Erythroblast (primary cell): ENCODE data around the gene ADARB2.

ENCODE experiments used
- GATA1 ChIP-seq: IDR thresholded peaks from 2 replicates; pipeline ENCODE4 v1.6.1; 2011; ENCODE audit warnings: low read depth, mild to moderate bottlenecking, control low read depth, low read length, moderate library complexity
- POLR2A ChIP-seq: IDR thresholded peaks from 2 replicates; pipeline ENCODE4 v1.6.1; 2011; ENCODE audit warnings: mild to moderate bottlenecking, low read length

DNA sequence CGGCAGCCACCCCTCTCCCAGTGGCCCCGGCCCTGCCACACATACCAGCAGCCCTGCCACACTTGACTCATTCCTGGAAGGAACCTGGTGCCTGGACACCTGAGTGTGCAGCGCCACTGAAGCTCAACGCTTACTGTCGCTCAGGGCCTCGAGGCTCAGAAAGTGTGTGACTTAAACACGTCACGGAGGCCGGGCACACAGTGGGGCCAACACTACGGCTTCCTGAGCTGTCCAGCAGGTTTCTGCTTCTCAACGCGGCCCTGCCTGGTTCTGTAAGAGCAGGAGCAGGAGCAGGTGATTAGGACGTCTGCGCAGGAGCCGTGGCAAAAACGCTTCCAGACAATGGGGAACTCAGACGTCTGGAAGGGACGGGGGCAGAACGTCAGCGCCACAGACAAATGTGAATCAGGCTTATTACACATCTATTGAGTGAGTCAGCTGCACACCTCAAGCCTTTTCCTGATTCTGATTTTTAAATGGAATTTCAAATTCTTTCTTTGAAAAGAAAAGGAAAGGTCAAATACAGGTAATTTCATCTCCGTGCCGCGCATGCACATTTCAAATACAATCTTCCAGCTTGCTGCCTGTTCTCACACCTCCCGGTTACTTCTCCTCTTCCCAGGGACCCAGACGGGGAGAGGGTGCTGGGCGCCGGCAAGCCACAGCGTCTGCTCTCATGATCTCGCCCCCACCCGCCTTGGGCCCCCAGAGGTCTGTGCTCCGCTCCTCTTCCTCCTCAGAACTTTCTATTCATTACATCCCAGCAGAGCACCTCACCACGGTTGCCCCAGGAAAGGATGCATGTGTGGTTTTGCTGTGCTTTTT is 66.6 kb downstream of the ADARB2 start:
- TF ChIP-seq POLR2A (no peak), GATA1 (no peak)
